HCT116 (cell line): ENCODE data around the gene MYO5C. TPM values are rescaled to one million over a fixed set of nuclear protein-coding genes. Genes with fewer than 3 reads are reported as not detected.

ENCODE experiments used
- ATAC-seq: fragments of 200-7000 bp; cut with Tn5 transposase; 2 replicates; pipeline ENCODE4 v1.9.1; 2020; ENCODE audit warnings: mild to moderate bottlenecking, moderate library complexity
- BruUV-seq: library from RNA; stranded (reverse); fragments of 400-500 nt; replicated peaks from 2 replicates; lab custom pipeline; 2021; lab: Mats Ljungman, UMichigan
- CTCF ChIA-PET: fragments of 300-600 bp; sonication (Branson Sonifier 250); formaldehyde crosslinking; loops from one replicate; lab custom pipeline; 2021; ENCODE audit warnings: antibody characterized with exemption; lab: Charles Lee
- POLR2A ChIA-PET: fragments of 300-600, 350-600 bp; sonication (Branson Sonifier 250); formaldehyde crosslinking; loops from one replicate; lab custom pipeline; 2021; ENCODE audit warnings: antibody characterized with exemption; lab: Charles Lee
- RAD21 ChIA-PET, 2 experiments: fragments of 300-600 bp; sonication (Branson Sonifier 250); formaldehyde crosslinking; loops; one replicate each; lab custom pipeline; 2023; ENCODE audit warnings: low total read pairs in 2 of 2; ENCODE audit not compliant: uncharacterized antibody in 2 of 2, unreplicated experiment in 2 of 2, low non-redundant PET in 1 of 2; lab: Charles Lee
- DNase-seq: peaks from one replicate; pipeline ENCODE4 v3.0.0-alpha.2; 2010; ENCODE audit warnings: low read depth, low spot score
- H2AFZ ChIP-seq: fragments of 200-600 bp; shearing (Covaris generic), sonication (generic); 2 replicates; pipeline ENCODE4 v1.6.1; 2017; ENCODE audit warnings: low read depth, mixed run types, mixed read lengths, antibody characterized with exemption, low read length; ENCODE audit not compliant: poor library complexity, severe bottlenecking
- H3K27ac ChIP-seq: 2 replicates; pipeline ENCODE4 v1.5.1; 2012; ENCODE audit warnings: low read depth, low read length
- H3K27me3 ChIP-seq: fragments of 200-600 bp; sonication (generic); 2 replicates; pipeline ENCODE4 v1.6.1; 2016; ENCODE audit warnings: mixed run types, low read length, mixed read lengths; ENCODE audit not compliant: insufficient read depth
- H3K36me3 ChIP-seq, 2 experiments: fragments of 200-500 bp in 1 of 2; fragments of 200-600 bp in 1 of 2; sonication (Bioruptor generic) in 1 of 2; sonication (generic) in 1 of 2; 2 replicates each; pipeline versions ENCODE4 v1.5.1 to v1.6.1; 2014 to 2016; ENCODE audit warnings: low read length in 2 of 2, inconsistent platforms in 1 of 2, mixed read lengths in 1 of 2, mixed run types in 1 of 2; ENCODE audit not compliant: insufficient read depth in 2 of 2, control insufficient read depth in 1 of 2
- H3K4me1 ChIP-seq, 2 experiments: fragments of 200-600 bp in 1 of 2; sonication (generic) in 1 of 2; 2 replicates each; pipeline versions ENCODE4 v1.5.1 to v1.6.1; 2012 to 2017; ENCODE audit warnings: low read length in 2 of 2, inconsistent platforms in 1 of 2, mild to moderate bottlenecking in 1 of 2, mixed read lengths in 1 of 2, mixed run types in 1 of 2, moderate library complexity in 1 of 2; ENCODE audit not compliant: insufficient read depth in 2 of 2, control insufficient read depth in 1 of 2
- H3K4me2 ChIP-seq: fragments of 200-600 bp; sonication (generic); 2 replicates; pipeline ENCODE4 v1.6.1; 2017; ENCODE audit warnings: mixed run types, low read length, mixed read lengths
- H3K4me3 ChIP-seq, 2 experiments: fragments of 200-600 bp in 1 of 2; sonication (generic) in 1 of 2; replicated peaks in 1 of 2; 2 replicates each; pipeline ENCODE4 v1.5.1; 2011 to 2016; ENCODE audit warnings: low read length in 2 of 2, control low read depth in 1 of 2, low read depth in 1 of 2, mild to moderate bottlenecking in 1 of 2, mixed read lengths in 1 of 2, mixed run types in 1 of 2
- H3K79me2 ChIP-seq: fragments of 200-600 bp; sonication (generic); 2 replicates; pipeline ENCODE4 v1.6.1; 2017; ENCODE audit warnings: mild to moderate bottlenecking, mixed run types, low read length, moderate library complexity, mixed read lengths; ENCODE audit not compliant: insufficient read depth
- H3K9ac ChIP-seq: fragments of 200-600 bp; sonication (generic); 2 replicates; pipeline ENCODE4 v1.6.1; 2016; ENCODE audit warnings: low read length, mixed read lengths
- H3K9me2 ChIP-seq: fragments of 200-600 bp; sonication (generic), shearing (Covaris generic); 2 replicates; pipeline ENCODE4 v1.6.1; 2017; ENCODE audit warnings: mixed run types, mild to moderate bottlenecking, moderate library complexity; ENCODE audit not compliant: insufficient read depth
- H3K9me3 ChIP-seq, 2 experiments: fragments of 200-500 bp in 1 of 2; fragments of 200-600 bp in 1 of 2; sonication (Bioruptor generic) in 1 of 2; sonication (generic) in 1 of 2; 2 replicates each; pipeline ENCODE4 v1.6.1; 2014 to 2017; ENCODE audit warnings: low read length in 2 of 2, mixed read lengths in 2 of 2, inconsistent platforms in 1 of 2, low read depth in 1 of 2, mild to moderate bottlenecking in 1 of 2, mixed run types in 1 of 2, moderate library complexity in 1 of 2; ENCODE audit not compliant: control insufficient read depth in 1 of 2, insufficient read depth in 1 of 2
- H4K20me1 ChIP-seq: fragments of 200-600 bp; sonication (generic), shearing (Covaris generic); 2 replicates; pipeline ENCODE4 v1.6.1; 2017; ENCODE audit warnings: mixed run types, mild to moderate bottlenecking, moderate library complexity; ENCODE audit not compliant: insufficient read depth
- CEBPB ChIP-seq: IDR thresholded peaks from 2 replicates; pipeline ENCODE4 v1.6.1; 2012; ENCODE audit warnings: low read depth
- CTCF ChIP-seq, 3 experiments: fragments of 200-600 bp in 1 of 3; sonication (generic) in 1 of 3; IDR thresholded peaks in 2 of 3; conservative IDR thresholded peaks in 1 of 3; 2 replicates each; pipeline ENCODE4 v1.5.1; 2012 to 2017; ENCODE audit warnings: low read depth in 2 of 3, low read length in 2 of 3, antibody characterized with exemption in 1 of 3, borderline replicate concordance in 1 of 3, control low read depth in 1 of 3, mild to moderate bottlenecking in 1 of 3, mixed read lengths in 1 of 3, mixed run types in 1 of 3, moderate library complexity in 1 of 3; ENCODE audit not compliant: insufficient read depth in 1 of 3
- ELF1 ChIP-seq: IDR thresholded peaks from 2 replicates; pipeline ENCODE4 v1.6.1; 2012; ENCODE audit warnings: low read depth, borderline replicate concordance
- EZH2 ChIP-seq: fragments of 200-600 bp; sonication (generic); IDR thresholded peaks from 2 replicates; pipeline ENCODE4 v1.6.1; 2017; ENCODE audit warnings: antibody characterized with exemption, mixed run types
- POLR2A ChIP-seq: IDR thresholded peaks from 2 replicates; pipeline ENCODE4 v1.7.0; 2011; ENCODE audit warnings: borderline replicate concordance; ENCODE audit not compliant: insufficient read depth, insufficient read length; ENCODE audit errors: extremely low read depth
- POLR2AphosphoS5 ChIP-seq: IDR thresholded peaks from 2 replicates; pipeline ENCODE4 v1.6.1; 2011; ENCODE audit warnings: mild to moderate bottlenecking, low read depth, low read length, moderate library complexity
- RAD21 ChIP-seq: IDR thresholded peaks from 2 replicates; pipeline ENCODE4 v1.6.1; 2012; ENCODE audit warnings: low read depth, mild to moderate bottlenecking
- SP1 ChIP-seq: IDR thresholded peaks from 2 replicates; pipeline ENCODE4 v1.6.1; 2012; ENCODE audit warnings: low read depth
- SRF ChIP-seq: IDR thresholded peaks from 2 replicates; pipeline ENCODE4 v1.6.1; 2012; ENCODE audit warnings: low read depth
- TCF7L2 ChIP-seq: IDR thresholded peaks from 2 replicates; pipeline ENCODE4 v1.7.0; 2011; ENCODE audit warnings: borderline replicate concordance, inconsistent platforms; ENCODE audit not compliant: insufficient read depth, insufficient read length; ENCODE audit errors: extremely low read depth
- YY1 ChIP-seq: IDR thresholded peaks from 2 replicates; pipeline ENCODE4 v1.6.1; 2011; ENCODE audit warnings: low read length, low read depth, moderate library complexity, mild to moderate bottlenecking; ENCODE audit not compliant: insufficient replicate concordance; ENCODE audit errors: extremely low read depth
- ZBTB33 ChIP-seq: IDR thresholded peaks from 2 replicates; pipeline ENCODE4 v1.6.1; 2011; ENCODE audit warnings: mild to moderate bottlenecking, low read length, moderate library complexity; ENCODE audit not compliant: insufficient replicate concordance; ENCODE audit errors: extremely low read depth
- ZNF274 ChIP-seq: fragments of 200-500 bp; sonication (Bioruptor generic); IDR thresholded peaks from 2 replicates; pipeline ENCODE4 v1.6.1; 2014; ENCODE audit warnings: mild to moderate bottlenecking, low read depth, low read length, inconsistent platforms
- intact Hi-C: fragments of 100-400 bp; cut with micrococcal nuclease; formaldehyde crosslinking; loops from 2 replicates; pipeline ENCODE4 v1.10.0; 2022
- total RNA-seq: library from RNA; stranded (reverse); gene quantifications from one replicate; pipeline ENCODE4 v1.2.1, GENCODE V29; 2021; ENCODE audit not compliant: unreplicated experiment

The MYO5C gene
- total RNA-seq, 1 experiment from 2014 or later = 34.0 TPM

GRCh38 chr15:52172869-52173268 lies 122.7 kb downstream of the MYO5C start:
- BruUV-seq = no TSS peak
- POLR2A ChIA-PET = interaction anchor here (1.0 kb wide), 1 partner anchor 8 kb away, joined by 4 read pairs; no protein-coding TSS in a partner anchor
- Histone ChIP-seq H3K4me1 (no peaks in the 10 kb centered on the region), H3K27ac (no peak overlapping the region), H3K9me3 (no peaks in the 10 kb centered on the region), H3K4me3 (no peak overlapping the region), H4K20me1 (no peaks in the 10 kb centered on the region), H3K79me2 (peaks cover 3% of the 10 kb centered on the region; the same call in 1 of the 2 replicates), H3K4me2 (no peak overlapping the region), H3K27me3 (no peaks in the 10 kb centered on the region), H2AFZ (no peak overlapping the region), H3K36me3 (no peaks in the 10 kb centered on the region), H3K9me2 (no peaks in the 10 kb centered on the region), H3K9ac (no peak overlapping the region)
- CTCF ChIA-PET = interaction anchor here (1.5 kb wide), 1 partner anchor 28 kb away, joined by 3 read pairs; no protein-coding TSS in a partner anchor
- no peak for ATAC-seq
- RAD21 ChIA-PET = no interaction called here
- TF ChIP-seq ZNF274 (no peak), ELF1 (no peak), SP1 (no peak), ZBTB33 (no peak)
- no peak for DNase-seq
- intact Hi-C loops = no loop called here

GRCh38 chr15:52171807-52172206 lies 123.8 kb downstream of the MYO5C start:
- Histone ChIP-seq H3K4me3 (no peak overlapping the region), H3K4me2 (no peak overlapping the region), H3K79me2 (no peaks in the 10 kb centered on the region), H3K36me3 (no peaks in the 10 kb centered on the region), H3K4me1 (no peaks in the 10 kb centered on the region), H3K9ac (no peak overlapping the region), H3K27ac (no peak overlapping the region), H4K20me1 (no peaks in the 10 kb centered on the region), H3K9me3 (no peaks in the 10 kb centered on the region), H3K27me3 (no peaks in the 10 kb centered on the region), H2AFZ (no peak overlapping the region), H3K9me2 (no peaks in the 10 kb centered on the region)
- DNase-seq = no peak
- ChIA-PET POLR2A (no interaction called here), CTCF (no interaction called here), RAD21 (no interaction called here)
- BruUV-seq = no TSS peak
- no peak for ATAC-seq
- intact Hi-C loops = no loop called here
- TF ChIP-seq YY1 (no peak), ZNF274 (no peak), SRF (no peak), POLR2AphosphoS5 (no peak), CTCF (IDR thresholded peaks at IDR 0.05 in 2 of 3, conservative IDR thresholded peaks at IDR 0.05 in 1 of 3; ENCODE audit: borderline replicate concordance in 1 of 3, insufficient read depth in 1 of 3, low read depth in 2 of 3, low read length in 2 of 3) (no peak), RAD21 (no peak), CEBPB (no peak), POLR2A (no peak), TCF7L2 (no peak), SP1 (no peak), ZBTB33 (no peak), EZH2 (no peak)
